Measurements from ENCODE around the gene CHRFAM7A. TPM values are rescaled to one million over a fixed set of nuclear protein-coding genes. Genes with fewer than 3 reads are reported as not detected.
A peak's percentile ranks its signal among the peaks of the same experiment; 100 is the strongest.
"Not testable (repeated sequence)": the region's sequence is repeated elsewhere in the genome, so short reads cannot be mapped to it uniquely, and the experiment has no call there.

Gene CHRFAM7A
- total RNA-seq, 1 experiment from 2014 or later = 0.34 TPM

DNA sequence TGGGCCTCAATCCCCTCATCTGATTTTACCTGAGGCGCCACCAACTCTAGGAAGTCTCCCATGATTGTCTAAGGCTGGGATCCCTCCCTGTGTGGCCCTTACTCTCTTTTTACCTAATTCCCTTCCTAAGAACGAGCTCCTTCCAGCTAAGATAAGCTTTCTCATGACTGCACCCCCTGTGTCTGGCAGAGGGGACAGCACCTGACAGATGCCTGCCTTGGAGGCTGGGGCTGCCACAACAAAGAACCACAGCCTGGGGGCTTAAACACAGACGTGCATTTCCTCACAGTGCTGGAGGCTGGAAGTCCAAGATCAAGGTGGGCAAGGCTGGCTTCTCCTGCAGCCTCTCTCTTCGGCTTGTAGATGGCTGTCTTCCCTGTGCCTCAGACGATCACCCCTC is 43.5 kb downstream of the CHRFAM7A start:
- in situ Hi-C loops (cut with HindIII; ENCODE audit: low pct_unique_long_range_greater_than_20kb, low sequenced_read_pairs); DNase-seq (ENCODE audit: low read depth): not testable (repeated sequence)

DNA sequence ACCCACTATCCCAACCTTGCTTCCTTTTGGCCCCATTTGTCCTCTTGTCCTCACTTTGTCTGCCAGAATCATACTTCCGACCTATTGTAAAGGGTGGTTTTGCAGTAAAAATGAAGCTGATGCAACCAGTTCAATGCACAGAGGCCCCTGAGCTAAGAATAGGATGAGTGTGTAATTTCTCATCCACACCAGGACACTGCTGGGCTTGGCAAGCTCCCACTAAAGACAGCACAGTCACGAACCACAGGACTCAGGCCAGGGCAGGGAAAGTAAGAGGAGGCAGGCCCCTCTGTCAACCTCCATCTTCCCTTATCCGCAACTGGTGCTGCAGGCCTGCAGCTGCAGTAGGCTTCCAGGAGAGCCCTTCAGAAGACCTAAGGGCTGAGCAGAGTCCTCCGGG is 56.8 kb downstream of the CHRFAM7A start:
- DNase-seq (ENCODE audit: low read depth); in situ Hi-C loops (cut with HindIII; ENCODE audit: low pct_unique_long_range_greater_than_20kb, low sequenced_read_pairs): not testable (repeated sequence)

DNA sequence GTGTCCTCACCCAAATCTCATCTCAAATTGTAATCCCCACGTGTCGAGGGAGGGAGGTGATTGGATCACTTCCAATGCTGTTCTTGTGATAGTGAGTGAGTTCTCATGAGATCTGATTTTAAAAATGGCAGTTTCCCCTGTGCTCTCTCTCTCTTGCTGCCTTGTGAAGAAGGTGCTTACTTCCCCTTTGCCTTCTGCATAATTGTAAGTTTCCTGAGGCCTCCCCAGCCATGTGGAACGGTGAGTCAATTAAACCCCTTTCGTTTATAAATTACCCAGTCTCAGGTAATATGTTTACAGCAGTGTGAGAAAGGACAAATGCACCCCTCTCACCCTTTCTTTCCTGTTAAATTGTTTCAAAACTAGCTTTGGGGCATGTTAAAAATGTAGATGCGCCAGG is 59.2 kb downstream of the CHRFAM7A start:
- in situ Hi-C loops (cut with HindIII; ENCODE audit: low pct_unique_long_range_greater_than_20kb, low sequenced_read_pairs); DNase-seq (ENCODE audit: low read depth): not testable (repeated sequence)

DNA sequence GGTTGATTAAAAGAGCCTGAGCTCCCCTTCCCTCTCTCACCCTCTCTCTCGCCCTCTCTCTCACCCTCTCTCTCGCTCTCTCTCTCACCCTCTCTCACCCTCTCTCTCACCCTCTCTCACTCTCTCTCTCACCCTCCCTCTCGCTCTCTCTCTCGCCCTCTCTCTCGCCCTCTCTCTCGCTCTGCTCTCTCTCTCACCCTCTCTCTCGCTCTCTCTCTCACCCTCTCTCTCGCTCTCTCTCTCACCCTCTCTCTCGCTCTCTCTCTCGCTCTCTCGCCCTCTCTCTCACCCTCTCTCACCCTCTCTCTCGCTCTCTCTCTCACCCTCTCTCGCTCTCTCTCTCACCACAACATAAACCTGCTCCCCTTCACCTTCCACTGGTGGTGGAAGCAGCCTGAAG is 67.2 kb downstream of the CHRFAM7A start:
- in situ Hi-C loops (cut with HindIII; ENCODE audit: low pct_unique_long_range_greater_than_20kb, low sequenced_read_pairs) = not testable (repeated sequence)

DNA sequence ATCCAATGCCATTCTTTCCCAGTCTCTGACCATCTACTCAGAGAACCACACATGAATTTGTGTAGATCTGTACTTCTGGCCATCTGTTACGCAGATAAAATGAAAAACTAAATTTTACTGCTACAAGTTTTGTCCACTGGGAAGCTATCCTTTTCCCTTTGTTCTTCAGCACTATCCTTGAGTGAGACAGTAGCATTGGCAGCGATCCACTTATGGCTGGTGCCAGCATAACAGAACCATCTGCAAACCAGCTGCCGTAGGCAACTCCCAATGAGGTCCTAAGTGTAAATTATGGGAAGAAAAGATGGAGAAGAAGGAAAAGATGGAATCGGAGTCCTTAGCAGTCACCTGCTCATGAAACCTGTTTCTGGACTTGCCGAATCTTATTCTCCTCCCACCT is 72.3 kb downstream of the CHRFAM7A start:
- DNase-seq (ENCODE audit: low read depth); in situ Hi-C loops (cut with HindIII; ENCODE audit: low pct_unique_long_range_greater_than_20kb, low sequenced_read_pairs): not testable (repeated sequence)

More for the DNA sequence above, 67.2 kb downstream of the CHRFAM7A start:
- DNase-seq (ENCODE audit: low read depth) = peak; percentile 1

DNA sequence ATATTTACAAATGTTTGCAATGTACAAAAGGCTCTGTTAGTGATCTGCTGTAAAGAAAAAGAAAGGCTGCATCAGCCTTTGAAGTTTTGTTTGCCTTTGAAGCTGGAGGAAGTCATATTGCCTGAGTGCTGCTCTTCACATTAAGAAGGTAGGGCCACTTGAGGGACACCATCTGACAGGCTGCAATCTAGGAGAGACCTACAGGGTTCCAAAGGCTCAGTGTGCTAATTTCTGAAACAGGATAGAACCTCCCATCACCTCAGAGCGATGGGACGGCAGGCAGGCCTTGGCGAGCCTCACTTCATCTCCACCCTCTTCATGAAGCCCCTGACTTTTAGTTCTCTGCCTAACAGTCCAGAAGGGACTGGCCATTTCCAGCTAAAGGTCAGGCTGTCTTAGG is 77.6 kb downstream of the CHRFAM7A start:
- in situ Hi-C loops (cut with HindIII; ENCODE audit: low pct_unique_long_range_greater_than_20kb, low sequenced_read_pairs); DNase-seq (ENCODE audit: low read depth): not testable (repeated sequence)

DNA sequence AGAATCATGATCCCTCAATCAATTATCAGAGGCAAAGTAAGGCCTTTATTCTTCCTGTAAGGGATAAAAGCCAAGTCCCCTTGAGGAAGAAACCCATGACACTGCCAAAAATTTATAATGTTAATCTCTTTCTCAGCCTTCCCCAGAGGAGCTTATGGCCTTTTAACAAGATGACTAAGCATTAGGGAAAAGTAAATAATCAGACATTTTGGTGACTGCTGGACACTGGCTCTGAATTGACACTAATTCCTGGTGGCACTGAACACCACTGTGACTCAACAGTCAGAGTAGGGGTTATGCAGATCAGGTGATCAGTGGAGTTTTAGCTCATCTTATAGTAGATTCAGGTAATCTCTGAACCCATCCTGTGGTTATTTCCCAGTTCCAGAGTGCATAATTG is 82.8 kb downstream of the CHRFAM7A start:
- DNase-seq (ENCODE audit: low read depth); in situ Hi-C loops (cut with HindIII; ENCODE audit: low pct_unique_long_range_greater_than_20kb, low sequenced_read_pairs): not testable (repeated sequence)

Other genes with a start within 250 kb of the CHRFAM7A start
- gene GOLGA8R, start 20.7 kb upstream of the CHRFAM7A start, total RNA-seq (2014; rRNA removed; shearing (Covaris generic); ENCODE audit: low replicate concordance) = 0.57 and 0.90 TPM in 2 replicates
- 2.1 and 2.3 TPM in 2 replicates for gene GOLGA8Q, start 158.5 kb upstream of the CHRFAM7A start, total RNA-seq (2014; rRNA removed; shearing (Covaris generic); ENCODE audit: low replicate concordance)
- gene GOLGA8H, start 210.5 kb upstream of the CHRFAM7A start, total RNA-seq (2014; rRNA removed; shearing (Covaris generic); ENCODE audit: low replicate concordance) = 0.30 TPM in 1 of 2 replicates, not detected in the other

All from Caki2 (cell line).